Duodenal mucosa (tissue), 2 donors: ENCODE results near the gene C1orf87.

ENCODE experiments used
- H3K27ac ChIP-seq: one replicate; pipeline ENCODE4 v1.7.0; 2013; ENCODE audit warnings: low read depth, low read length
- H3K27me3 ChIP-seq, 2 donors: one replicate each; pipeline ENCODE4 v1.7.0; 2013; ENCODE audit warnings: low read length in 2 of 2, control low read depth in 1 of 2; ENCODE audit not compliant: insufficient read depth in 2 of 2, control insufficient read depth in 1 of 2
- H3K36me3 ChIP-seq, 2 donors: one replicate each; pipeline ENCODE4 v1.7.0; 2013; ENCODE audit warnings: low read length in 2 of 2, control low read depth in 1 of 2; ENCODE audit not compliant: insufficient read depth in 2 of 2, control insufficient read depth in 1 of 2
- H3K4me1 ChIP-seq, 2 donors: one replicate each; pipeline ENCODE4 v1.7.0; 2013; ENCODE audit warnings: low read length in 2 of 2, control low read depth in 1 of 2; ENCODE audit not compliant: insufficient read depth in 2 of 2, control insufficient read depth in 1 of 2
- H3K4me3 ChIP-seq, 2 donors: one replicate each; pipeline ENCODE4 v1.7.0; 2013; ENCODE audit warnings: low read length in 2 of 2, low read depth in 1 of 2
- H3K9ac ChIP-seq, 2 donors: one replicate each; pipeline ENCODE4 v1.7.0; 2013; ENCODE audit warnings: low read length in 2 of 2, low read depth in 1 of 2
- H3K9me3 ChIP-seq, 2 donors: one replicate each; pipeline ENCODE4 v1.7.0; 2013; ENCODE audit warnings: low read length in 2 of 2, control low read depth in 1 of 2; ENCODE audit not compliant: control insufficient read depth in 1 of 2

Gene C1orf87

GRCh38 chr1:60102267-60103061 is 28.9 kb upstream of the C1orf87 start:
- Histone ChIP-seq H3K27ac (no peak overlapping the region), H3K4me1 (no peaks in the 10 kb centered on the region), H3K9ac (no peak overlapping the region), H3K36me3 (no peaks in the 10 kb centered on the region), H3K4me3 (no peak overlapping the region), H3K27me3 (no peaks in the 10 kb centered on the region), H3K9me3 (no peaks in the 10 kb centered on the region)

- H3K4me1 ChIP-seq, result no peaks in the 10 kb centered on the region
- H3K9ac ChIP-seq, result no peak overlapping the region
- H3K4me3 ChIP-seq, result no peak overlapping the region
- H3K36me3 ChIP-seq, result no peaks in the 10 kb centered on the region
- no peak overlapping the region for H3K27ac ChIP-seq
- H3K27me3 ChIP-seq, result no peaks in the 10 kb centered on the region
- no peaks in the 10 kb centered on the region for H3K9me3 ChIP-seq
Measured at GRCh38 chr1:60101516-60101915, 27.9 kb upstream of the C1orf87 start.

DNA sequence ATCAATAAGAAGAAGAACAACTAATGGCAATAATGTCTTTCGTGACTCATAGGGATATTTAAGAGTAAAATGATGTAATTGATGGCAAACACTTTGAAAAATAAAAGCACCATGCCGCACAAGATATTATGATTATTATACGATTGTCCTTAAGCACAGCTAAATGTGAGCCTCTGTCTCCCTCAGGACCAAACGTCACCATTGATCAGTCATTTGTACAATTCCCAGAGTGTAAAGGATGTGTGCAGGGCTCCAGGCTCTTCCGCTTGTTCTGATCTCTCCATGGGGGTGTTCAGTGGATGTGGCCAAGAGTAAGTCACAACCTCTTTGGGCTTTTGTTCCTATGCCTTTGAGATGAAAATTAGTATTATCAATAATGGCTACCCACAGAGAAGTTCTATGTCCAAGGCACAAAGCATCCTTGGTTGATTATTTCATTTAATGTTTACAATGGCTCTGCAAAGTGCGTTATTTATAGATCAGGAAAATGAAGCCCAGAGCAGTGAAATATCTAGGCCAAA is 17.7 kb upstream of the C1orf87 start:
- no peaks in the 10 kb centered on the region for H3K27me3 ChIP-seq
- H3K27ac ChIP-seq, result no peak overlapping the region
- no peak overlapping the region for H3K4me3 ChIP-seq
- no peak overlapping the region for H3K9ac ChIP-seq
- H3K36me3 ChIP-seq, result no peaks in the 10 kb centered on the region
- no peaks in the 10 kb centered on the region for H3K4me1 ChIP-seq
- H3K9me3 ChIP-seq, result no peaks in the 10 kb centered on the region

- Histone ChIP-seq H3K27me3 (no peaks in the 10 kb centered on the region), H3K36me3 (no peaks in the 10 kb centered on the region), H3K4me3 (no peak overlapping the region), H3K9me3 (no peaks in the 10 kb centered on the region), H3K27ac (no peak overlapping the region), H3K9ac (no peak overlapping the region), H3K4me1 (no peaks in the 10 kb centered on the region)
Measured at GRCh38 chr1:60090655-60091054, 17.1 kb upstream of the C1orf87 start.

DNA sequence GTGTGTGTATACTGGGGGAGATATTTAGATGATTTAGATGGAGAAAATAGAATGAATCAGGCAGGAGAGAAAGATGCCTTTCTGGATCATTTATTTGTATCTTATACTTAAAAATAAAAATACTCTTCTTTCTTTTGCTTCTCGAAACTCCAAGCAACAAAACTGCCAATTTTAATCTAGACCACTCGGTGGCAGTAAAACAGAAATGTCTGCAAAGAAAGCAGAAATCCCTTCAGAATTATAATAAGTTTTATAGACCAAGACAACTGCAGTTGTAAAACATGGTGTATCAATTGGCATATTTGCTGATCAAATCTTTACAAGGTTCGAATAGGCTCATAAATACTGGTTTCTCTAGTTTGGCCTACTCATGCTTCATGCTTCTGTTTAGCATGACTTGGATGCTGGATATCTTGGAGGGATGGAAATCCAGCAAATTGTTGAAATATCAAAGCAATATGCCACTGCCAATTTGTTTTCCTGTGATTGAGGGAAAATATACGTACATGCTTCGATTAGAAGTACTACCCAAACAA is 15.1 kb upstream of the C1orf87 start:
- H3K36me3 ChIP-seq, result no peaks in the 10 kb centered on the region
- H3K4me1 ChIP-seq, result no peaks in the 10 kb centered on the region
- no peaks in the 10 kb centered on the region for H3K27me3 ChIP-seq
- no peaks in the 10 kb centered on the region for H3K9me3 ChIP-seq
- no peak overlapping the region for H3K9ac ChIP-seq
- H3K4me3 ChIP-seq, result no peak overlapping the region
- H3K27ac ChIP-seq, result no peak overlapping the region

GRCh38 chr1:60087681-60088080 is 14.1 kb upstream of the C1orf87 start:
- Histone ChIP-seq H3K9ac (no peak overlapping the region), H3K4me1 (no peaks in the 10 kb centered on the region), H3K27ac (no peak overlapping the region), H3K36me3 (no peaks in the 10 kb centered on the region), H3K4me3 (no peak overlapping the region), H3K9me3 (no peaks in the 10 kb centered on the region), H3K27me3 (no peaks in the 10 kb centered on the region)

DNA sequence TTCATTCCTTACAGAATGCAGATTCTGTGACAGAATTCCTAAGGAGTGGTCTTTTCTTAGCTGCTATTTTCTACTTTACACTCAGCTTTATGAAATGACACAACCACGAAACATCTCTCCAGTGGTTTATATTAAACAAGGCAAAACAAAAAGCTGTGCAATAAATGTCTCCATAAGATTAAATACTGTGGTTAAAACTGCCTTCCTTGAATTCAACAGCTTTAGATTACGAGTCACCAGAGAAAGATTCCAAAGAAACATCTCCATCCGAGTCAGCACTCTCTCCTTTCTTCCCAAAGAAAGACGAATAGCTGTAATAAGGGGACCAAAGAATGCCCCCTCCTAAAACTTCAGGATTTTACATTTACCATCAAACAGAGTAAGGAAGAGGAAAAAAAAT is 4.6 kb upstream of the C1orf87 start:
- no peaks in the 10 kb centered on the region for H3K9me3 ChIP-seq
- no peaks in the 10 kb centered on the region for H3K36me3 ChIP-seq
- peaks cover 8 to 17% of the 10 kb centered on the region in 2 donors for H3K27me3 ChIP-seq
- no peak overlapping the region for H3K27ac ChIP-seq
- no peak overlapping the region for H3K9ac ChIP-seq
- no peaks in the 10 kb centered on the region for H3K4me1 ChIP-seq
- no peak overlapping the region for H3K4me3 ChIP-seq

DNA sequence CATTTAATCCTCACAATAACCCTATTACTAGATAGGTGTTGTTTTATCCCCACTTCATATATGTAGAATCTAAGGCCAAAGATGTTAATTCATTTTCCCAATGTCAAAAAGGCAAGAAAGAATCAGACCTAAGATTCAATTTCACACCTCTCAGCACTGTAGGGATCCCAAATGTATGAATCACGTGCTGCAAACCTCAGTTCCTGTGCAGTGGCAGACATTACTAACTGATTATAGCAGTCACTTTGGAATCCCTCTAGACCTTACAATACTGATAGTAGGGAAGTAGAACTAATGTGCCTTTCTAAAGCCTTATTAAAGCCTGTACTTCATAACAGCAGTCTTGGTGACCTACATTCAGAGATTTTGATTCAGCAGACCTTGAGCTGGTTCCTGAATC is 2.3 kb downstream of the C1orf87 start:
- Histone ChIP-seq H3K36me3 (no peaks in the 10 kb centered on the region), H3K27me3 (peaks cover 13 to 30% of the 10 kb centered on the region in 2 donors), H3K9ac (no peak overlapping the region), H3K27ac (no peak overlapping the region), H3K9me3 (no peaks in the 10 kb centered on the region), H3K4me1 (no peaks in the 10 kb centered on the region), H3K4me3 (no peak overlapping the region)

DNA sequence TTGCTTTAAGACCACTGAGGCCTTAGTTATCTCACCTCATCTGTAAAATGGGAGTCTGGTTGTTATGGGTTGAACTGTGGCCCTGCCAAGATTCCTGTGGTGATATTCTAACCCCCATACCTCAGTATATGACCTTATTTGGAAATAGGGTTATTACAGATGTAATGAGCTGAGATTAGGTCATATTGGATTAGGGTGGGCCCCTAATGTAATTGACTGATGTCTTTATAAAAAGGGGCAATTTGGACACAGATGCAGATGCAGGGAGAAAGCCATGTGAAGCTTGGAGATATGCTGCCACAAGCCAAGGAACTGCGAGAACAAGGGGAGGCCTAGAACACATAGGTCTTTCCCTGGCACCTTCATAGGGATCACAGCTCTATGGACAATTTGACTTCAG is 3.9 kb downstream of the C1orf87 start:
- peaks cover 13 to 26% of the 10 kb centered on the region in 2 donors for H3K27me3 ChIP-seq
- H3K9ac ChIP-seq, result no peak overlapping the region
- no peak overlapping the region for H3K4me3 ChIP-seq
- no peak overlapping the region for H3K27ac ChIP-seq
- no peaks in the 10 kb centered on the region for H3K9me3 ChIP-seq
- no peaks in the 10 kb centered on the region for H3K4me1 ChIP-seq
- no peaks in the 10 kb centered on the region for H3K36me3 ChIP-seq

- Histone ChIP-seq H3K4me3 (no peak overlapping the region), H3K36me3 (no peaks in the 10 kb centered on the region), H3K4me1 (no peaks in the 10 kb centered on the region), H3K27me3 (peaks cover 7 to 17% of the 10 kb centered on the region in 2 donors), H3K9me3 (no peaks in the 10 kb centered on the region), H3K9ac (no peak overlapping the region), H3K27ac (no peak overlapping the region)
Measured at GRCh38 chr1:60068393-60069045, 5.1 kb downstream of the C1orf87 start.
